NCI-H1417 treated with DMSO at 0.1 percent for 48 hours (cell line): ENCODE results near the gene STAT3.

Experiments used
- DNase-seq: peaks from one replicate; lab custom pipeline; 2025; lab: John Stamatoyannopoulos, UW

Gene STAT3

DNA sequence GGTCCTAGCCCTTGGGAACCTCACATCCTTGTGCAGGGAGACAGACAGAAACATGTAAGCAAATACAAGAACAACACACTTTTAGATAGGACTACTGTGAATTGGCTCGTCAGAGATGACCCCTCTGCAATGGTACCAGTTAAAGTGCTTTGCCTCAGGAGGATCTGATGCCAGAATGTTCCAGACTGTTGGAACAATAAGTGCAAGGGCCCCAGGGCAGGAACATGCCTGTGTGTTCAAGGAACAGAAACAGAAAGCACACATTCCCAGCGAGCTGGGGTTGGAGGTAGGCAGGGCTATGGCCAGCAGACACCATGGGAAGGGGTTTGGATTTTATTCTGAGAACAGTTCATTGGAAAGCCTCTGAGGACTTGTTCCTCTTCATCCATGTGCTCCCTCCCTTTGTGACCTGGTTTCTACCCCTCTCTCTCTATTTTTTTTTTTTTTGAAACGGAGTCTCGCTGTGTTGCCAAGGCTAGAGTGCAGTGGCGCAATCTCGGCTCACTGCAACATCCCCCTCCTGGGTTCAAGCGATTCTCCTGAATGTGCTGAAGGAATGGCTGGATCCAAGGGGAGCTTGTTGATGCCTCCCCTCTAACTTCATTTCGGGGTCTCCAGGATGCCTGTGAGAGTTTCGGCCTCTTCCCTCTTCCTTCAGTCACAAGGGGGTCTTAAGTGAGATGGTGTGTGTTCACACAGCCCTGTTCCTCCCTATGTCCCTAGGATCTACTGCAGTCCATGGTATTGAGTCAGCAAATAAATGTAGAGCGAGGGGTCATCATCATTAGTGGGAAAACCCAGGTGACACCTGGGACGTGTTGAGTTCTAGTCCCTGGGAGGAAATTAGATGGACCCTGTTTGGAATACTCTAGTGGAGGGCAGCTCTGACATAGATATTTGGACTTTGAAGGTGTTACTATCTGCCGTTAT, 93.5 kb downstream of the STAT3 start:
- DNase-seq: no peak

DNA sequence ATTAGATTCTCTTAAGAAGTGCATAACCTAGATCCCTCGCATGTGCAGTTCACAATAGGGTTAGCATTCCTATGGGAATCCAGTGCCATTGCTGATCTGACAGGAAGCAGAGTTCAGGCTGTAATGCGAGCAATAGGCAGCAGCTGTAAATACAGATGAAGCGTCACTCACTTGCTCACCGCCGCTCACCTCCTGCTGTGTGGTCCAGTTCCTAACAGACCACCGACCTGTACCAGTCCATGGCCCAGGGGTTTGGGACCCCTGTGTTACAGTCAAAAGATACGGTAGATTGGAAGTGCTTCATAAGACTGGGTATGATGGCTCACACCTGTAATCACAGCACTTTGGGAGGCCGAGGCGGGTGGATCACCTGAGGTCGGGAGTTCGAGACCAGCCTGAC, 97.1 kb downstream of the STAT3 start:
- DNase-seq: no peak

DNA sequence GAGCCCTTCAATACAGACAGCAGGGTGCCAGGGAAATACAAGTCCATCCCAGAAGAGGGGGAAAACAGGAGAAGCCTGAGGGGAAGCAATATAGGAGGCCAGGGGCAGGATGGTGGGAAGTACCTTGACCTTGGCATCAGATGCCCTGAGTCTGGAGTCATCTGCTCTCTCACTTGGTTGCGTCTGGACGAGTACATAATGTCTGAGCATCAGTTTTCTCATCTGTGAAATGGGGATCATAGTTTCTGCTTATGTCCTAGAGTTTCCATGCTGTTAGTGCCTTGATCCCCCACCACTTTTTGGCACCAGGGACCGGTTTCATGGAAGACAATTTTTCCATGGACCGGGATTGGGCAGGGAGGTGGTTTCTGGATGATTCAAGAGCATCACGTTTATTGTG, 97.7 kb downstream of the STAT3 start:
- no peak for DNase-seq

DNA sequence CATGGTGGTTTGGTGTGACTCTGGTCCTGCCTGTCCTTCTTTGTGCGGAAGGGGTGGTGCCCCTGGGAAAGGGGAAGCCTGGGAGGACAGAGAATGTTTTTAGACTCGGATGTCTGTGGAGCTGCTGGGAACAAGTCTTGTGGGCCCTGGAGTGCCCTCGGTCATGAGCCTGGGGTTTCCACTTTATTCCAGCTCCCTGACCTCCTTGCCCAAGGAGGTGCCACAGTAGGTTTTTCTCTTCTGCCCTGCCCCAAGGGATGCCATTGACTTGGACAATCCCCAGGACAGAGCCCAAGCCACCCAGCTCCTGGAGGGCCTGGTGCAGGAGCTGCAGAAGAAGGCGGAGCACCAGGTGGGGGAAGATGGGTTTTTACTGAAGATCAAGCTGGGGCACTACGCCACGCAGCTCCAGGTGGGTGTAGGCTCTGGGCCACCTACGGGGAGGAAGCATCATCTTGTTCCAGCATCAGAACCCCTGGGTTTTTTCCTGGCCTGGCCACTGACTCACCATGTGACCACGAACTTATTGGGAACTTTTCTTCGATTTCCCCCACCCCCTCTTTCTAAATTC, 98.5 kb downstream of the STAT3 start:
- no peak for DNase-seq

DNA sequence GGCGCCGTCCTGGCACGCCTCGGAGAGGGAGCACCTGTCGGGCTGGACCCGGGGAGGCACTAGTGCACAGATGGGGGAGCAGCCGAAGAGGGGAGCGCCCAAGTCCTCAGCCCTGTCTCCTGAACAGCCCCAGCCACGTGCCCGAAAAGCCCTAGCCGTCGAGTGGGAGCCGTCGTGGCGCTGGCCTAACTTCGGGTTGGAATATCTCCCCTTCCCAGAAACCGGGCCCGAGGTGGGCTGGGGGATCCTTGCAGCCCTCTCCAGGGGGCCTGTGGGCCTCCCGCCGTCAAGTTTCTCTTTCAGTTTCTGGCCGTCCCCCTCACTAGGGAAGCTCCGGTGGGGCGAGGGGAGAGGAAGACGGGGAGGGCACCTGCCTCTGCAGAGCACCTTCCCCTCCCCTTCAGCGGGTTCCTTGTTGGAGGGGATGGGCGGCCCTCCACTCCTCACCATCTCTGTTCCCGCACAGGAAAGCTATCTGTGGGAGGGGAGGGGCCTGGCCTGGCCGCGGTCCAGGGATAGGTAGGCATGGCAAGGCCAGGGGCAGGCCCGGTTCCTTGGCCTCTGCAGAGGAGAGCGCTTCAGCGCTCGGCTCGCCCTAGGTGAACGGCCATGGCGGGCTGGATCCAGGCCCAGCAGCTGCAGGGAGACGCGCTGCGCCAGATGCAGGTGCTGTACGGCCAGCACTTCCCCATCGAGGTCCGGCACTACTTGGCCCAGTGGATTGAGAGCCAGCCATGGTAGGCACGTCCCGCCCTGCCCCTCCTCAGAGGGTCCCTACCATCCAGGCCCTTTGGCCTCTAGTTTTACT, 99.2 kb downstream of the STAT3 start:
- DNase-seq: no peak

DNA sequence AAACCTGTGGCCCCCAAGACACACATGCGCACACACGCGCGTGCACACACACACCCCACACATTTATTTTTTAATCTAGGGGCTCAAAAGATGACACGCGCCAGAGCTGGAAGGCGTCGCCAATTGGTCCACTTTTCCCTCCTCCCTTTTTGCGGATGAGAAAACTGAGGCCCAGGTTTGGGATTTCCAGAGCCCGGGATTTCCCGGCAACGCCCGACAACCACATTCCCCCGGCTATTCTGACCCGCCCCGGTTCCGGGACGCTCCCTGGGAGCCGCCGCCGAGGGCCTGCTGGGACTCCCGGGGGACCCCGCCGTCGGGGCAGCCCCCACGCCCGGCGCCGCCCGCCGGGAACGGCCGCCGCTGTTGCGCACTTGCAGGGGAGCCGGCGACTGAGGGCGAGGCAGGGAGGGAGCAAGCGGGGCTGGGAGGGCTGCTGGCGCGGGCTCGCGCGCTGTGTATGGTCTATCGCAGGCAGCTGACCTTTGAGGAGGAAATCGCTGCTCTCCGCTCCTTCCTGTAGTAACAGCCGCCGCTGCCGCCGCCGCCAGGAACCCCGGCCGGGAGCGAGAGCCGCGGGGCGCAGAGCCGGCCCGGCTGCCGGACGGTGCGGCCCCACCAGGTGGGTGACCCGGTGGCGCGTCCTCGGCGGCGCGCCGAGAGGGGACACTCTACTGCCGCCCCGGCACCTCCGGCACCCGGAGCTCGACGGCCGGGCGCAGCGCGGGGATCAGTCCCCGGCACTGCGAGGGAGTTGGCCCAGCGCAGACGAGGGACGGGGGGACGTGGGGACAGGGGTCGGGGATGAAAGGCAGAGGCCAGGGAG, 100.1 kb downstream of the STAT3 start, which contains the start of gene STAT5A:
STAT5A (plus strand) TSS at position 522 of the 826 bp plus-strand sequence. CDS start 914 bp downstream, outside the sequence.
- DNase-seq: no peak

DNA sequence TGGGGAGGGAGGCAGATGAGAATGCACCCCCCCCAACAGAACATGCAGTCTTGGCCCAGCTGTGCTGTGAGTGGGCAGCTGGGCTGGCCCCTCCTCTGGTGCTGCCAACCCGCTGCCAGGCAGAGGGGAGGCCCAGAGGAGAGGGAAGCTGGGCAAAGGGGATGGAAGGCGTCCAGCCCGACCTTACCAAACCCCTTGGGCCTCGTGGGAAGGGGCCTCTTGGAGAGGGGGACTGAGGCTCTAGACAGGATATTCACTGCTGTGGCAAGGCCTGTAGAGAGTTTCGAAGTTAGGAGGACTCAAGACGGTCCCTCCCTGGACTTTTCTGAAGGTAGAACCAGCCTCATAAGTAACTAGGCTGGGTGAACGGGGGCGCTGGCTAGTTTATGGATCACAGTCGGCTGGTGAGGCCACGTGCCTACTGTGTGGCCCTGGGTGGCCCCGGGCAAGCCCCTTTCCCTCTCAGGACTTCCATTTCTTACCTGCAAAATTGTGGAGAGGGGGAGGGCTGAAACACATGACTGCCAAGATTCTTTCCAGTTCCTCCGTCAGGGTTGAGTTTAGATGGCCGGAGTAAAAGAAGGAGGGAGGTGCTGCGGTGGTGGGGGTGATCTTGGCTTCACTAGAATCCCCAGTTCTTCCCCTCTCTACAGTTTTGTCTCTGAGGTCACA, 100.8 kb downstream of the STAT3 start:
- DNase-seq: no peak

DNA sequence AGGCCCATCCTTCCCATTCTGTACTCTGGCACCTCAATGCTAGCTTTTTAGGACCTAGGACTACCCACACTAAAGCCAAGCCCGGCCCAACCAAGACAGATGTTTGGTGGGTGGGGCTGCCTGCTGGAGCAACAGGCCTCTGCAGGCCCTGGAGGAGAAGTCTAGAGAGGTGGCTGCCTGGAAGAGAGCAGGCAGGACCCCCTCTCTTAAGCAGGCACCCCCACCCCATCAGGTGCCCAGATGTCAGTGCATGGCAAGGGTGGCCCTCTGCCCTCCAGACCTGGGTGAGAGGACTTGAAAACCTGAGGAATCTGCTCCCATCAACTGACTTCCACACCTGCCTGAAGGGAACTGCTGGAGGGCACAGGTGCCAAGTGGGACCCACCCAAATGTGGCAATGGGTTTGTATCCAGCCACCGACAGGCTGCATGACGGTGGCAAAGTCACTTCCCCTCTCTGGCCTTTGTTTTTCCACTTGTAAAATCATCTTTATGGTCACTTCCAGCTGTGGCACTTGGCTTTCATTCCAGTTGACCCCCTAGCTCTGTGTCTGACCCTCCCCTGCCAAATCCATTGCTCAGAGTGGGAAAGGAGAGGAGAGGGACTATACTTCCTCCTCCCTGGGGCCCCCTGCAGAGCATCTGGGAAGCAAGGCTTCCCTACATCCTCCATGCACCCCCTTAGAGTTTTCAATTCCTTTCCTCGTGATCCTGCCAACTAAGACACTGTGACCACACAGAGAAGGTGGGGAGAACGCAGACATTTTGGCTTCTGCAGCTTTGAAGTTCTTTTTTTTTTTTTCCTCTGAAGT, 101.6 kb downstream of the STAT3 start:
- no peak for DNase-seq

DNA sequence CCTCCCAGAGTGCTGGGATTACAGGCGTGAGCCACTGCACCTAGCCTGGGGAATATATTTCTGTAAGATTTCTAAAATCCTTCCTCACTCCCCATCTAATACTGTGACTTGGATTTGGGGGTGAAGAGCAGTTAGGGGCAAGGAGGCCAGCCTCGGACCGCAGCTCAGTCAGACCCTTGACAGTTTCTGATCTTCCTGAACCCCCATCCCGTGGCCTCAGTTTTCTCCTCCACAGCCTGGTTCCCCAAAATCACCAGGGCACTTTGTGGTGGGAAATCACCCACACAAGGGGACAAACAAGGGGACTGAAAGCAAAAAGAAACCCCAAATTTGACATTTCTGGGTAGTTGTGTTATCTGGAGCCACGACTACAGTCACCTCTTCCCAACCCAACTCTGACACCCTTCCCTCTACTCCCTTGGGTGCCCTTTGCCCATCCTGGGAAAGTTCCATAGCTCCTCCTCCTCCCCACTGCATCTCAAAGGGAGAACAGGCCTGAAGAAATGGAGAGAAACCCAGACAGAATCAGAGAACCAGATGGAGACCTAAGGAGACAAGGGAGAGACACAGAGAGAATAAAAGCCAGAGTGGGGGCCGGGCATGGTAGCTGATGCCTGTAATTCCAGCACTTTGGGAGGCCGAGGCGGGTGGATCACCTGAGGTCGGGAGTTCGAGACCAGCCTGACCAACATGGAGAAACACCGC, 102.7 kb downstream of the STAT3 start:
- no peak for DNase-seq

DNA sequence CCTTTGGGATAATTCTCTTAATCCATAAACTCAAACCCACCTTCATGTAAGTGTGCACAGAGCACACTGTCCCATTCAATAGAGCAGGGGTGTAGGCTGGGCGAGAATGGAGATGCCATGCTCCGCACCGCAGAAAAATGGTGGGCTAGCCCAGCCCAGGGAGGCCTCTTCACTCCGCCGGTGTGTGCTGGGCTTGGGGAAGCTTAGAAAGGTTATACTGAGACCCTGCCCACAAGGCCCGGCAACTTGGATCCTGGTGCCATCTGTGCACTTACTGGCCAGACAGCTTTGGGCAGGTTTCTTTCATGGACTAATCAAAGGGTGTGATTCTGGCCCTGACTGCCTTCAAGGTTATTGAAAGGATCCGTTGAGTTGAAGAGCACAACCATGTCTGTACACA, 103.7 kb downstream of the STAT3 start:
- no peak for DNase-seq

DNA sequence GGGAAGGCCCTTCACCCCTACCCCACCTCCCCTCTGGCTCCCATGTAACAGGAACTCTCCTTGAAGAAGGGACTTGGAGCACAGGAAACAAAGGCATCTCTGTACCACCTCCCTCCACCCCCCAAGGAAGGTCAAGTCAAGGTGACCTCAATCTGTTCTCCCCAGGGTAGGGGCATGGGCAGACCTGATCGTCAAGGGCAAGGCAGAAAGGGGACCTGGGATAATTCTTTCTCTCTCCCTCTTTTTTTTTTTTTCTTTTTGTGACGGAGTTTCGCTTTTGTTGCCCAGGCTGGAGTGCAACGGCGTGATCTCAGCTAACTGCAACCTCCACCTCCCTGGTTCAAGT, 104.2 kb downstream of the STAT3 start:
- no peak for DNase-seq

DNA sequence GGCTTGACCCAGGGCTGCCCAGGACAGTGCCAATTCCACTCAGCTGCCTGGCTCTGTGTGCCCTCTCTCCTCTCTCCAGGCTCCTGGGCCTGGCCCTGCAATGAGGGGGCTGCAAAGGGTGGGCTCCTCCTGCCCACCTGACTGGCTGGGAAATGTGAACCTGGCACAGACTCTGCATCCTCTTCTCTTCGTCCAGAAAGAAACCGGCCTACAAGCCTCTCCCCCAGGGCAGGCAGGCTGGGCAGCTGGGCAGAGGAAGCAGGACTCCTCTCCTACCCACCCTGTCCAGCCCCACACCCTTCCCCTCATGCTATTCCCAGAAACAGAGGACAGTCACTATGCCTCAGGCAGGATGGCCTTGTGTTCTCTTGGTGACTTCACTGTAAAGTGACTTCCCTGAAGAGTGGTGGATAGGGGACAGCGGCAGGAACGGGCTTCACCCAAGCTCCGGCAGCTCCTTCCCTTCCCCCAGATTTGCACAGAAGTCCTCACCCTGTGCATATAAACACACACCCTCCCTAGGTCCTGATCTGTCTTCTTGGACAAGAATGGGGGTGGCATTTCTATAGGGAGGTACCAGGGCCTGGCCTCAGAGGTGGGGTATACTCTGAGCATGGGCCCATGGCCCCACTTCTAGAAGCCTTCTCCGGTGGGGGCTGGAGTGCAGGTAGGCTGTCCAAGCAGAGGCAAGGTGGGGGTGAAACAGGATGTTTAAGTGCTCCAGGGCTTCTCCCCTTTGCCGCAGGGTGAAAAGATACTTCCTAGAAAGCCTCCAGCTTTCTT, 104.8 kb downstream of the STAT3 start:
- DNase-seq: no peak

DNA sequence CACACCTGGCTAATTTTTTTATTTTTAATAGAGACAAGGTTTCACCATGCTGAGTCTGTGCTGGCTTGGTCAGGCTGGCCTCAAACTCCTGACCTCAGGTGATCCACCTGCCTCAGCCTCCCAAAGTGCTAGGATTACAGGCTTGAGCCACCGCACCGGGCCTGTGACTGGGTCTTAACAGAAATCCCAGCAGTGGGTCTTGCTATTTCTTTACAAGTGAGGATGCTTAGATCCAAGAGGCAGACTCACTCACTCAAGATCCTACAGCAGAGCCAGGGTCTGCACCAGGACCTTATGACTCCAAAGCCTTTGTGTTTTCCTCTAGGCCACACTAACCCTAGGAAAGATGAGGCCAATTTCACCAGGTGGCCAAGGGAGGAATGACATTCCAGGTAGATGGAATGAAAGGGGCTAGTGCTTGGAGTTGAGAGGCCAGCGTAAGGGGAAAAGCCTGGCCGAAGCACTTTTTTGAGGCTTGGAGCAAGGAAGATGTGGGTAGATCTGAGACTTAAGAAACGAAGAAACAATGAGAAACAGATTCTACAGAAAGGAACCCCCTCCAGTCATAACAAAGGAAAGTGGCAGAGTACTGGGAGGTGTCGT, 105.7 kb downstream of the STAT3 start:
- DNase-seq: no peak

DNA sequence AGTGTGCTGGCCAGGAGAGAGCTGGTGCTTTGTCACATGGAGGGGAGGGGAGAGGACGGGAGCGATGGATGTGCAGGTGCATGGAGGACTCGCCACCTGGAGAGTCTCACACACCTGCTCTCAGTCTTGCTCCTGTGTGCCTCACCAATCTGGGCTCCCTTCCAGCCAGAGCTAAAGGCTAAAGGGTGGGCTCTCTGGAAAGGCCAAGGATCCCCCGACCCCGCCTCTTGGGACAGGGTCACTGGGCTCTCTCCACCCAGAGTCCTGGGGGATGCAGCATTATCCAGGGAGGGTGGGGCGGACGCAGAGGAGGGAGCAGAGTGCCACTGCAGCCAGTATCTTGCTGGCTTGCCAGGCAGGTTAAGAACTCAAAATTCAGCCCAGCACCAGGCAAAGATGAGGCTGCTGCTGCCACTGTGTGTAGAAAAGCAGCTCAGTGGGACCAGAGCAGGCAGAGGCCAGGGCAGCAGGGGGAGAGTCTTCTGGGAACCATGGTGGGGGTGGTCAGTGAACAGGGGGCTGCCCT, 106.6 kb downstream of the STAT3 start:
- DNase-seq: peak; percentile 72

DNA sequence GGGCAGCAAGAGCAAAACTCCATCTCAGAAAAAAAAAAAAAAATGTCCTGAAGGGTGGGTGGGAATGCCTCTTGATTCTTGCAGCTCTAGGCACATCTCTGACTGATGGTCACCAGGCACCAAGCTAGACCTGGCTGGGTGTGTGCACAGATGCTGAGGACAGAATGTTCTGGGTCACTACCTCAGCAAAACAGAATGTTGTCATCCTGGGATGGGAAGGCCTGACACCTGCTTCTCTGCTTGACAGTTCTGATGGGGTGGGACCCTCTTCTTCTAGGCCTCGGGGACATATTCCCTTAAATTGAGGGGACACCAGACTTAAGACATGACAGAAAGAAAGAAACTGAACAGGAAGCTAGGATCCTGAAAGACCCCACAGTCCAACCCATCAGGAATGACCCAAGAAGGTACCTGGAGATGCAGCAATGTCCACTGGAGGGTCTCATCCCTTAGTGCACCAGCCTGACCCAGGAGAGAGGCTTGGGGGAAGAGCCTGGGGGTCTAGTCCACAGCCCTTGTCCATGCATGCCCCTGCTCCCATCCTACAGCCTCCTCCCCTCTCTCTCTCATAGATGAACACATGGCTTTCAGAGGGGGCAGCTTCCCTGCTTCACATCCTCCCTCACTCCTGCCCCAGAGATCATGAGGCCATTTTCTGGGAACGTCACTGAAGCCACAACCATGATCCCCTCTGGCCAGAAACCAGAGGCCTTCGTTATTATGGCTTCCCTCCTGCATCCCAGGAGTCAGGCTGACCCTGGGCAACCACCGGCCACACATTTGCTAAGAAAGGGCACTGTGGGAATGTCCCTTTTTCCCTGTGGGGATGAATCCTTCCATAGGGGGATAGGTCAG, 108.2 kb downstream of the STAT3 start:
- DNase-seq: no peak

DNA sequence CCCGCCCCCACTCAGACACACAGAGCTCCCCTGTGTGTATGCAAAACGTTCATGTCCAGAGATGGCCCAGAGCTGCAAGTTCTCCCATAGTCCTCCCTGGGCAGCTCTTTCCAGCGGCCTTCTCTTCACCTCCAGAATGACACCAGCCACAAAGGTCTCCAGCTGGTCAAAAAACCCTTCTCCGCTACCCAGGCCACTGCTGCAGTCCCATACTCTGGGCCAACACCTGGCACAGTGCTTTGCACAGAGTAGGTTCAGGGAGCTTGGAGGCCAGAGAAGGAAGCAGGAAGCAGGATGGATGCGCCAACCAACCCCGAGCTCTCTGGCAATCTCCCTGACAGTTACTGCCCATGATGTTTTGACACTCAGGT, 110.9 kb downstream of the STAT3 start:
- DNase-seq: no peak

DNA sequence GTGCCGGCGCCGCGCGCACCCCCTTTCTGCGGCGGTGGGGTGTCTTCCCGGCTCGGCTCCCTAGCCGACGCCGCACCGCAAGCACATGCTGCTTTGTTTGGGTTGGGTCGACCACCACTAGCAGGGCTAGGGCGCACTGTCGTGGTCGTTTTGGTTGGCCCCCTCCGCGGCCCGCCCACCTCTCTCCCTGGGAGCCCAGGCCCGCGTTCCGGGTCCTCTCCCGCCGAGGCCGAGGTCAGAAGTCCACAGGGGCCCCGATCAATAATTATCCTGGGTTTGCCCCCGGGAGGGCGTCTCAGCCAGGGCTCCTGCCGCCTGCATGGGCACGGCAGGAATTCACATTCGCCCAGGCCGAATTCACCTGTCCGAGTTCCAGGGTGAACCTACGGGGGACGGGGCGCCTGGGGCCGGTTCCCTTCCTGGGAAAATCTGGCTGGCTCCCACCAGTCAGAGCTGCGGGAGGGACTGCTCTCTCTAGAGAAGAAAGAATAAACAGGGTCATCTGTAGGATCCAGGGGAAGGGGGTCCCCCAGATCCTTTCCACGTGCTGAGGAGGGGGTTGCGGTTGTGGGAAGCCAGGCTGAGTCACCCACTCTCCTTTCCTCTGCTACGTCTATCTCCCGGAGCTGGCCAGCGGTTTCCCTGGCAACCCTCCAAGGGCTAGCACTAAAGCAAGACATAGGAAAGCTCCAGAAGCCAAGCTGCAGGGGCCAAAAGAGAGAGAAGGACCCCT, 111.5 kb downstream of the STAT3 start:
- peak; percentile 14 for DNase-seq
